NB4 (cell line): ENCODE results near the gene KLHL21.

Experiments used
- POLR2A ChIP-seq: IDR thresholded peaks from 2 replicates; pipeline ENCODE4 v1.6.1; 2011; ENCODE audit warnings: mild to moderate bottlenecking; ENCODE audit not compliant: insufficient read length; ENCODE audit errors: extremely low read depth
- TF ChIP-seq, protein P1 (sequence below): IDR thresholded peaks from one replicate; pipeline ENCODE4 v1.5.1; 2012; ENCODE audit warnings: low read depth, low read length

DNA sequence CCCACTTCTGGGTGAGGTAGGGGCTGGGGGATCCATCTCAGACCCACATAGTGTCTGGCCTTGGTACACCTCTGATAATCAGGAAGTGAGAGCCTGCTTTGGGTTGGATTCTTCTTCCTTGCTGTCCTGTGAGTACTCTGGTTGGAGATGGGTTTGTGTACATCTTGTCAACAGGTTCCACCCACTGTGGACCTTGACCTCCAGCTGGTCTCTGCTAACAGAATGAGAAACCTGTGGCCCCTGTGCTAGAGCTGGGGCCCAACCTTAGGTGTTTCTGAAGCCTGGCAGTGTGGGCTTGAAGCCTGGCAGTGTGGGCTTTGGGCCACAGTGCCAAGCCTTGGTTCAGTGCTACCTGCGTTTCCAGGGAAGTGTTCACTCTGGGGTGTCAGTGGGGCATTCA is 20.3 kb downstream of the KLHL21 start:
- TF ChIP-seq, protein P1, sequence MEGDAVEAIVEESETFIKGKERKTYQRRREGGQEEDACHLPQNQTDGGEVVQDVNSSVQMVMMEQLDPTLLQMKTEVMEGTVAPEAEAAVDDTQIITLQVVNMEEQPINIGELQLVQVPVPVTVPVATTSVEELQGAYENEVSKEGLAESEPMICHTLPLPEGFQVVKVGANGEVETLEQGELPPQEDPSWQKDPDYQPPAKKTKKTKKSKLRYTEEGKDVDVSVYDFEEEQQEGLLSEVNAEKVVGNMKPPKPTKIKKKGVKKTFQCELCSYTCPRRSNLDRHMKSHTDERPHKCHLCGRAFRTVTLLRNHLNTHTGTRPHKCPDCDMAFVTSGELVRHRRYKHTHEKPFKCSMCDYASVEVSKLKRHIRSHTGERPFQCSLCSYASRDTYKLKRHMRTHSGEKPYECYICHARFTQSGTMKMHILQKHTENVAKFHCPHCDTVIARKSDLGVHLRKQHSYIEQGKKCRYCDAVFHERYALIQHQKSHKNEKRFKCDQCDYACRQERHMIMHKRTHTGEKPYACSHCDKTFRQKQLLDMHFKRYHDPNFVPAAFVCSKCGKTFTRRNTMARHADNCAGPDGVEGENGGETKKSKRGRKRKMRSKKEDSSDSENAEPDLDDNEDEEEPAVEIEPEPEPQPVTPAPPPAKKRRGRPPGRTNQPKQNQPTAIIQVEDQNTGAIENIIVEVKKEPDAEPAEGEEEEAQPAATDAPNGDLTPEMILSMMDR, result no peak
- TF ChIP-seq POLR2A, result no peak
